Activated naive CD4-positive, alpha-beta T cell treated with anti-CD3 and anti-CD28 coated beads for 36 hours (primary cell): ENCODE results near the gene CCDC39. TPM values are rescaled to one million over a fixed set of nuclear protein-coding genes. Genes with fewer than 3 reads are reported as not detected.

Experiments
- CTCF ChIA-PET: fragments of 350-600 bp; sonication (Branson Sonifier 250); formaldehyde crosslinking; loops from one replicate; lab custom pipeline; 2021; ENCODE audit warnings: antibody characterized with exemption; lab: Charles Lee
- DNase-seq: peaks from one replicate; pipeline ENCODE4 v3.0.0-alpha.2; 2020
- H3K27ac Mint-ChIP-seq: one replicate; pipeline ENCODE4 v1.8.0; 2021; ENCODE audit warnings: mild to moderate bottlenecking, mixed read lengths
- H3K27me3 Mint-ChIP-seq: one replicate; pipeline ENCODE4 v1.8.0; 2021; ENCODE audit warnings: low read depth, mixed read lengths
- H3K36me3 Mint-ChIP-seq: one replicate; pipeline ENCODE4 v1.8.0; 2021; ENCODE audit warnings: low read depth, mixed read lengths
- H3K4me1 Mint-ChIP-seq: one replicate; pipeline ENCODE4 v1.8.0; 2021; ENCODE audit warnings: low read depth, mixed read lengths
- H3K4me3 Mint-ChIP-seq: one replicate; pipeline ENCODE4 v1.8.0; 2021; ENCODE audit warnings: mild to moderate bottlenecking, moderate library complexity, mixed read lengths
- H3K9me3 Mint-ChIP-seq: one replicate; pipeline ENCODE4 v1.8.0; 2021; ENCODE audit warnings: mixed read lengths
- intact Hi-C: fragments of 100-400 bp; cut with micrococcal nuclease; formaldehyde crosslinking; loops from one replicate; pipeline ENCODE4 v1.15.1; 2023
- total RNA-seq, 2 experiments: library from RNA; stranded (reverse); gene quantifications; one replicate each; pipeline ENCODE4 v1.2.3, GENCODE V29; 2021

The CCDC39 gene
- total RNA-seq, 2 experiments from 2014 or later: not detected

DNA sequence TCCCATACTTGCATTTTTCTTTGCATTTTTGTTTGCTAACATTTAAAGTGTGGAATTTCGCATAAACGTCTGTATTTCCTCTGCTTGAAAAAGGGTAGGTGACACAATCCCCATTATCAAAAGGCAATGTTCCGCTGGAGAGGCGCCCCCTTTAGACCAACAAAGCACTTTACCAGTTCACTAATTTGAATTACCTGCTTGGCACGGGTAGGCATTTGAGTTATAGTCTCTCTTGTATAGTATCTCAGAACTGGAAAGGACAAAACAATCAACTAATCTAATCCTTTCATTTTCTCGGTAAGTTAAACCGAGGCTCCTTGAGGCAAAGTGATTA is 775 bp upstream of the CCDC39 start:
- DNase-seq: peak; percentile 64
- no peaks in the 10 kb centered on the region for H3K9me3 Mint-ChIP-seq
- H3K27me3 Mint-ChIP-seq: peaks cover 33% of the 10 kb centered on the region
- peaks cover 1% of the 10 kb centered on the region for H3K36me3 Mint-ChIP-seq
- intact Hi-C loops: loop anchor here (2.0 to 5.0 kb wide), 2 partner anchors 55 to 753 kb away; no protein-coding TSS in a partner anchor
- CTCF ChIA-PET: interaction anchor here (0.6 to 1.0 kb wide), 2 partner anchors 25 to 79 kb away, joined by 3 read pairs; no protein-coding TSS in a partner anchor
- peak overlapping the region; percentile 83 for H3K4me3 Mint-ChIP-seq
- no peak overlapping the region for H3K27ac Mint-ChIP-seq
- H3K4me1 Mint-ChIP-seq: peaks cover 11% of the 10 kb centered on the region

DNA sequence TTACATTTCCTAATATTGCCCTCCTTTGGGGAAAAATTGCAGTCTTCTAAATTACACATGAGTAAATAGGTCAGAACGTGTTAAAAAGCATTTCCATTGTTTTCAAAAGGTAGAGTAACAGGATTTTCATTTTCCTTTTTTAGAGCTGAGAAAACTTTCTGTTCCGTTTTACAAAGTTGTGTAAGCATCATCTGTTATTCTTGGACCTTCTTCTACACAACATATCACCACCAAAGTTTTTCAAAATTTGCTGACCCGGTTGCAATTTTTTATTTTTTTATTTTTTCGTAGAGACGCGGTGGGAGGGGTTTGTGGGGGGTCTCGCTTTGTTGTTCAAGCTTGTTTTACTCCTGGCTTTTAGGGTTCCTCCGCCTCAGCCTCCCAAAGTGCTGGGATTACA is 1.1 kb downstream of the CCDC39 start:
- Mint-ChIP-seq H3K9me3 (no peaks in the 10 kb centered on the region), H3K36me3 (peaks cover 1% of the 10 kb centered on the region), H3K4me3 (no peak overlapping the region), H3K4me1 (peaks cover 11% of the 10 kb centered on the region), H3K27ac (no peak overlapping the region), H3K27me3 (peaks cover 37% of the 10 kb centered on the region)
- no peak for DNase-seq
- intact Hi-C loops: loop anchor here (2.0 to 5.0 kb wide), 2 partner anchors 47 to 1026 kb away; partner anchors contain the start of gene USP13
- CTCF ChIA-PET: interaction anchor here (0.8 kb wide), 1 partner anchor 614 kb away, joined by 3 read pairs; no protein-coding TSS in a partner anchor

DNA sequence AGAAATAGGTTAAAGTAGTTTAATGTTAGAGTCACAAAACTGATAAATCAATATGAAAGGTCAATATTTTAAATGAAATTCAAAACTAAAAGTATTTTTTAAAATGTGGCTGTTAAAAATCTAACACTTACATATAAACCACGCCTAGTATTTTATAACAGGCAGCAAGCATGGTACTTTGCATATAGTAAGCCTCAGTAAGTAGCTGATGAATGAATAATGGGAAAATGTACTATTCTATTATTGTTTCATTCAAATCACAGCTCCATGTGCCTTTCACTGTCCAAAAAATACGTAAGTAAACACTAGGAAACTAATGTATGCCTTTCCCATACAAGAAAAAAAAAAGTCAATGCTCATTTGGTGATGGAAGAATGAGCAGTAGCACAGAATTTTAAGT is 17.8 kb downstream of the CCDC39 start:
- no peaks in the 10 kb centered on the region for H3K36me3 Mint-ChIP-seq
- no peaks in the 10 kb centered on the region for H3K4me1 Mint-ChIP-seq
- CTCF ChIA-PET: no interaction called here

DNA sequence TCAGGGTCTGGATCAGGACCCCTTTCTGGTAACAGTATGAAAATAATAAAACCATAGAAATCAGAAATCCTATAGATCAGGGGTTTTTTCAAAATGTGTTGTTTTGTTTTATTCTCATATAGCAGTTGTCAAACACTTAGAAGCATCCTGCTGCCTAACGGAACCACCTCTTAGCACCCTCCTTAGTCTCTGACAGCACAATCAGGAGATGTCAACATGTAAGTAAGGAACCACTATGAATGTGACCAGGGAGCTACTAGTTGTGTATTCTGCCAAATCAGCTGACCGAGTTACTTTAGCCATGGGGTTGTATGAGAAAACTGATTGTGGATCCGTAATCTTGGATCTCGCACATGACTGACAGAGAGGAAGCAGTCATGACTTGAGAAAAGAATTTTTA is 22.2 kb downstream of the CCDC39 start:
- H3K9me3 Mint-ChIP-seq: no peaks in the 10 kb centered on the region
- H3K36me3 Mint-ChIP-seq: no peaks in the 10 kb centered on the region
- H3K4me3 Mint-ChIP-seq: no peak overlapping the region
- H3K4me1 Mint-ChIP-seq: no peaks in the 10 kb centered on the region
- peaks cover 27% of the 10 kb centered on the region for H3K27me3 Mint-ChIP-seq
- intact Hi-C loops: no loop called here
- H3K27ac Mint-ChIP-seq: no peak overlapping the region
- CTCF ChIA-PET: no interaction called here
- DNase-seq: no peak

More for the DNA sequence above, 17.8 kb downstream of the CCDC39 start:
- Mint-ChIP-seq H3K27me3 (peaks cover 13% of the 10 kb centered on the region), H3K27ac (no peak overlapping the region), H3K9me3 (no peaks in the 10 kb centered on the region), H3K4me3 (no peak overlapping the region)
- intact Hi-C loops: no loop called here
- no peak for DNase-seq

DNA sequence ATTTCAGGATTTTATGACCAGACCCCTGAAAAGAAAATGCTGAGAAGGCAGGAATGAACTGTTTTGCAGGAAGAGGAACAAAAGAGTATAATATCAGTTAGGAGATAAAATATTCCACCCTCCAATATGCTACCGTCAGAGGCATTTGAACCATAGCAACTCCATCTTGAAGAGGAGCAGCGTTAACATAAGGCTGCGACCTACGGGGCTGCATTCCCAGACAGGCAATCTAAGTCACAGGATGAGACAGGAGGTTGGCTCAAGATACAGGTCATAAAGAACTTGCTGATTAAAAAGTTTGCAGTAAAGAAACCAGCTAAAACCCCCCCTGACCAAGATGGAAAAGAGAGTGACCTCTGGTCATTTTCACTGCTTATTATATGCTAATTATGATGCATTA is 22.9 kb downstream of the CCDC39 start:
- no peak for DNase-seq
- no peaks in the 10 kb centered on the region for H3K4me1 Mint-ChIP-seq
- H3K4me3 Mint-ChIP-seq: no peak overlapping the region
- CTCF ChIA-PET: no interaction called here
- intact Hi-C loops: no loop called here
- no peaks in the 10 kb centered on the region for H3K36me3 Mint-ChIP-seq
- H3K9me3 Mint-ChIP-seq: no peaks in the 10 kb centered on the region
- H3K27ac Mint-ChIP-seq: no peak overlapping the region
- H3K27me3 Mint-ChIP-seq: peaks cover 27% of the 10 kb centered on the region

DNA sequence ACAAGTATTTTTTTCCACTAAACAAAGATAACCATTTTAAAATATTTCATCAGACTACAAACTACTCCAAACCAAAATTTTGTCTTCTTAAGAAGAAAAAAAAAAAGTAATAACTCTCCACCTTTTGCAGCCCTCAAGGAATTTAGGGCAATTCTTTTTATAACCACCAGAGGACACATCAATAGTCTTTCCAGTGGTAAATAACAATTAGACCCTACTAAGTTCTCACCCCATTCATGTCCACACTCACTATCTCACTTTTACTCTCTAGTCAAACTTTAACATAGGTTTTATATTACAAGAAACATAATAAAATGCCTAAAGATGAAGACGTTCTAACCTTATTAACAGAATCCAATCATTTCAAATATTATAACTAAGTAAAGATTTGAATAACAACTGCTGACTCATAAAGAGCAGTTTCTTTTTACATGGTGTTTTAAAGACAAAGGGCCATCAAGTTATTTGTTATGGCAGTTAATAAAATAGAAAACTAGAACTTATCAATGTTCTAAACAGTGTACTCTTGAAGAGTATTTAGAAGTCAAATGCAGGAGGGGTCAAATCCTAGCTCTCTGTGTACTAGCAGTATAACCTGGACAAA is 33.0 kb downstream of the CCDC39 start:
- intact Hi-C loops: no loop called here
- peaks cover 36% of the 10 kb centered on the region for H3K27me3 Mint-ChIP-seq
- no peaks in the 10 kb centered on the region for H3K4me1 Mint-ChIP-seq
- no peak overlapping the region for H3K4me3 Mint-ChIP-seq
- no peak overlapping the region for H3K27ac Mint-ChIP-seq
- no peak for DNase-seq
- no peaks in the 10 kb centered on the region for H3K36me3 Mint-ChIP-seq
- CTCF ChIA-PET: no interaction called here
- no peaks in the 10 kb centered on the region for H3K9me3 Mint-ChIP-seq

GRCh38 chr3:180640987-180641386 is 38.3 kb downstream of the CCDC39 start:
- peaks cover 35% of the 10 kb centered on the region for H3K27me3 Mint-ChIP-seq
- no peaks in the 10 kb centered on the region for H3K9me3 Mint-ChIP-seq
- H3K27ac Mint-ChIP-seq: no peak overlapping the region
- H3K4me3 Mint-ChIP-seq: no peak overlapping the region
- intact Hi-C loops: no loop called here
- CTCF ChIA-PET: no interaction called here
- no peaks in the 10 kb centered on the region for H3K36me3 Mint-ChIP-seq
- no peak for DNase-seq
- no peaks in the 10 kb centered on the region for H3K4me1 Mint-ChIP-seq

DNA sequence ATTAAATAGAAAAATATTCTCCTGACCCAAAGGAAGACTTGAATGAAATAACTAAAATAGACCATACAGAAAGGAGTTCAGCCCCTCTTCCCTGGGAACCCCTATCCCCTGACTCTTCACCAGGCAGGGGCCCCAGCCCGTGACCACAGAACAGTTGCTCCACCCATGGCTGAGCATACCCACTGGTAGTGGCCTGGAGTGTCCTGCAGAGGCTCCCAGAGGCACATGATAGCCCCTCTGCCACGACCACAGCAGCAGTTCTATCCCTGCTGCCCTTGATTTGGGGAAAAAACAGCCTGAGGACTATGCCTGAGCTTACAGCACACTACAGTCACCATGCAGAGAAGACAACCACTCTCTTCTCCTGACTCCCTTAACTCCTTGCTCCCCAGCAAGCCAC is 45.6 kb downstream of the CCDC39 start:
- intact Hi-C loops: loop anchor here (10.0 kb wide), 1 partner anchor 541 kb away; no protein-coding TSS in a partner anchor
- H3K4me3 Mint-ChIP-seq: no peak overlapping the region
- peaks cover 15% of the 10 kb centered on the region for H3K4me1 Mint-ChIP-seq
- peaks cover under 1% of the 10 kb centered on the region for H3K36me3 Mint-ChIP-seq
- H3K27ac Mint-ChIP-seq: no peak overlapping the region
- CTCF ChIA-PET: no interaction called here
- DNase-seq: no peak
- H3K9me3 Mint-ChIP-seq: no peaks in the 10 kb centered on the region
- H3K27me3 Mint-ChIP-seq: peaks cover 41% of the 10 kb centered on the region

DNA sequence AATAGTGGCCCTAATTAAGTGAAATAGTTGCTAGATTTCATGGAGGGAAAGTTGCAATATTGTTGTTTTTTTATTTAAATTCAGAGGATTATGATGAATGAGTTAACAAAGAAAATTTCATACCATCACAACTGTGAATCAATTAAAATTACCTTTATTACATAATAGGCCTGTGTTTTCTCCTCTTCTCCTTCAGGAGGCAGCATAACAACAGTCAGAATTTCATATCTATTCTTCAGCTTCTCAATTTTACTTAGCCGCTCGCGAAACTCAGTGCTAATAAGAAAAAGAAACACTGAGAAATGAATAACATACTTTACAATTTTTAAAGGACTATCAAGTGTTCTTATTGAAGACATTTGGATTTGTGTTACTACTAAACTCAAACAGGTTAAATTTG is 48.0 kb downstream of the CCDC39 start:
- Mint-ChIP-seq H3K27me3 (peaks cover 25% of the 10 kb centered on the region), H3K4me3 (no peak overlapping the region), H3K36me3 (peaks cover 6% of the 10 kb centered on the region), H3K4me1 (peaks cover 20% of the 10 kb centered on the region), H3K9me3 (no peaks in the 10 kb centered on the region), H3K27ac (no peak overlapping the region)
- DNase-seq: no peak
- intact Hi-C loops: loop anchor here (2.0 to 10.0 kb wide), 2 partner anchors 47 to 543 kb away; partner anchors contain the start of gene CCDC39
- CTCF ChIA-PET: no interaction called here

GRCh38 chr3:180630371-180630770 is 48.9 kb downstream of the CCDC39 start:
- Mint-ChIP-seq H3K27me3 (peaks cover 16% of the 10 kb centered on the region), H3K27ac (peak overlapping the region; percentile 51), H3K4me1 (peaks cover 25% of the 10 kb centered on the region), H3K9me3 (no peaks in the 10 kb centered on the region), H3K4me3 (no peak overlapping the region), H3K36me3 (peaks cover 12% of the 10 kb centered on the region)
- intact Hi-C loops: loop anchor here (1.0 to 10.0 kb wide), 3 partner anchors 28 to 544 kb away; partner anchors contain the start of genes CCDC39 and TTC14
- DNase-seq: no peak
- CTCF ChIA-PET: no interaction called here

- CTCF ChIA-PET: no interaction called here
- Mint-ChIP-seq H3K4me3 (no peak overlapping the region), H3K4me1 (peaks cover 41% of the 10 kb centered on the region), H3K36me3 (peaks cover 29% of the 10 kb centered on the region), H3K27me3 (no peaks in the 10 kb centered on the region), H3K9me3 (peaks cover 9% of the 10 kb centered on the region), H3K27ac (peak overlapping the region; percentile 18)
- peak; percentile 20 for DNase-seq
- intact Hi-C loops: no loop called here
These were observed 52.4 kb downstream of the CCDC39 start for GRCh38 chr3:180626844-180627243.

- H3K27me3 Mint-ChIP-seq: no peaks in the 10 kb centered on the region
- peaks cover 29% of the 10 kb centered on the region for H3K36me3 Mint-ChIP-seq
- H3K9me3 Mint-ChIP-seq: peaks cover 9% of the 10 kb centered on the region
- no peak for DNase-seq
- peaks cover 27% of the 10 kb centered on the region for H3K4me1 Mint-ChIP-seq
- H3K27ac Mint-ChIP-seq: peak overlapping the region; percentile 82
- no peak overlapping the region for H3K4me3 Mint-ChIP-seq
- intact Hi-C loops: loop anchor here (1.0 to 2.0 kb wide), 2 partner anchors 22 to 56 kb away; partner anchors contain the start of gene TTC14
- CTCF ChIA-PET: no interaction called here
These were observed 54.6 kb downstream of the CCDC39 start for GRCh38 chr3:180624714-180625113.

GRCh38 chr3:180619723-180620122 is 59.6 kb downstream of the CCDC39 start:
- H3K36me3 Mint-ChIP-seq: peaks cover 19% of the 10 kb centered on the region
- no peak overlapping the region for H3K27ac Mint-ChIP-seq
- no peak overlapping the region for H3K4me3 Mint-ChIP-seq
- H3K27me3 Mint-ChIP-seq: no peaks in the 10 kb centered on the region
- no peak for DNase-seq
- CTCF ChIA-PET: interaction anchor here (0.6 kb wide), 1 partner anchor 1754 kb away, joined by 3 read pairs; no protein-coding TSS in a partner anchor
- intact Hi-C loops: loop anchor here (5.0 kb wide), 1 partner anchor 293 kb away; the partner anchor contains the start of gene FXR1
- H3K9me3 Mint-ChIP-seq: peaks cover 6% of the 10 kb centered on the region
- H3K4me1 Mint-ChIP-seq: peaks cover 9% of the 10 kb centered on the region
